A673 (cell line): Measurements from ENCODE around the gene CREB3L2.
"Not testable (repeated sequence)": the region's sequence is repeated elsewhere in the genome, so short reads cannot be mapped to it uniquely, and the experiment has no call there.

Source experiments
- CTCF ChIP-seq: fragments of 300-800, 200-600 bp; sonication (generic); conservative IDR thresholded peaks from 2 replicates; pipeline ENCODE4 v1.5.1; 2017; ENCODE audit warnings: low read depth, mild to moderate bottlenecking, antibody characterized with exemption, low read length, moderate library complexity, mixed read lengths
- EZH2 ChIP-seq: fragments of 200-600 bp; sonication (generic); IDR thresholded peaks from 2 replicates; pipeline ENCODE4 v1.6.1; 2017; ENCODE audit warnings: borderline replicate concordance, low read depth, mild to moderate bottlenecking, mixed read lengths, antibody characterized with exemption, low read length; ENCODE audit not compliant: poor library complexity, severe bottlenecking

GRCh38 chr7:137832990-137833389, 168.9 kb downstream of the CREB3L2 start:
- not testable (repeated sequence) for TF ChIP-seq CTCF, EZH2
